Erythroblast (primary cell): ENCODE results near the gene ZNF155.

Experiments
- GATA1 ChIP-seq: IDR thresholded peaks from 2 replicates; pipeline ENCODE4 v1.6.1; 2011; ENCODE audit warnings: low read depth, mild to moderate bottlenecking, control low read depth, low read length, moderate library complexity
- POLR2A ChIP-seq: IDR thresholded peaks from 2 replicates; pipeline ENCODE4 v1.6.1; 2011; ENCODE audit warnings: mild to moderate bottlenecking, low read length

DNA sequence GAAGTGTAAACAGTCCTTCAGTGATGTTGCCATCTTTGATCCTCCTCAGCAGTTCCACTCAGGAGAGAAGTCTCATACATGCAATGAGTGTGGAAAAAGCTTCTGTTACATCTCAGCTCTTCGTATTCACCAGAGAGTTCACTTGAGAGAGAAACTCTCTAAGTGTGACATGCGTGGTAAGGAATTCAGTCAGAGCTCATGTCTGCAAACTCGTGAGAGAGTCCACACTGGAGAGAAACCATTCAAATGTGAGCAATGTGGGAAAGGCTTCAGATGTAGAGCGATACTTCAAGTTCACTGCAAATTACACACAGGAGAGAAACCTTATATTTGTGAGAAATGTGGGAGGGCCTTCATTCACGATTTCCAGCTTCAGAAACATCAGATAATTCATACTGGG lies 26.5 kb downstream of the ZNF155 start:
- no peak for TF ChIP-seq POLR2A
- TF ChIP-seq GATA1, result no peak
